Activated B cell treated with CpG ODN at 0.5 μM for 24 hours (primary cell): ENCODE results near the gene THAP3. TPM values are rescaled to one million over a fixed set of nuclear protein-coding genes. Genes with fewer than 3 reads are reported as not detected.

Source experiments
- ATAC-seq: fragments of 200-7000 bp; cut with Tn5 transposase; one replicate; pipeline ENCODE4 v1.10.0; 2021; ENCODE audit warnings: low read depth, mild to moderate bottlenecking, moderate library complexity
- CTCF ChIA-PET: fragments of 350-600 bp; sonication (Branson Sonifier 250); formaldehyde crosslinking; loops from one replicate; lab custom pipeline; 2021; ENCODE audit warnings: antibody characterized with exemption; lab: Charles Lee
- POLR2A ChIA-PET: fragments of 350-600 bp; sonication (Branson Sonifier 250); formaldehyde crosslinking; loops from one replicate; lab custom pipeline; 2021; ENCODE audit warnings: antibody characterized with exemption; lab: Charles Lee
- DNase-seq: peaks from one replicate; pipeline ENCODE4 v3.0.0; 2022
- H3K27ac Mint-ChIP-seq: one replicate; pipeline ENCODE4 v1.8.0; 2020; ENCODE audit warnings: mixed read lengths
- H3K27me3 Mint-ChIP-seq: one replicate; pipeline ENCODE4 v1.8.0; 2021; ENCODE audit warnings: mixed read lengths
- H3K36me3 Mint-ChIP-seq: one replicate; pipeline ENCODE4 v1.8.0; 2021; ENCODE audit warnings: low read depth, mixed read lengths
- H3K4me1 Mint-ChIP-seq: one replicate; pipeline ENCODE4 v1.8.0; 2021; ENCODE audit warnings: mixed read lengths
- H3K4me3 Mint-ChIP-seq: one replicate; pipeline ENCODE4 v1.8.0; 2020; ENCODE audit warnings: mild to moderate bottlenecking, mixed read lengths
- H3K9me3 Mint-ChIP-seq: one replicate; pipeline ENCODE4 v1.8.0; 2020; ENCODE audit warnings: mixed read lengths
- CTCF ChIP-seq: fragments of 200-600 bp; IDR thresholded peaks from one replicate; pipeline ENCODE4 v1.8.0; 2022; ENCODE audit warnings: antibody characterized with exemption, mild to moderate bottlenecking
- intact Hi-C: fragments of 100-400 bp; cut with micrococcal nuclease; formaldehyde crosslinking; loops from one replicate; pipeline ENCODE4 v1.15.1; 2024
- total RNA-seq: library from RNA; stranded (reverse); gene quantifications from 2 replicates; pipeline ENCODE4 v1.2.3, GENCODE V29; 2022

The THAP3 gene
- total RNA-seq, 1 donor from 2014 or later = 21.3 TPM

- ATAC-seq (peak; percentile 25), DNase-seq (no peak)
- no peak for TF ChIP-seq CTCF
Observed at GRCh38 chr1:6612641-6613360, 11.9 kb upstream of the THAP3 start.

GRCh38 chr1:6613361-6614018, 11.2 kb upstream of the THAP3 start, which contains the start of gene PHF13:
PHF13 (plus strand) TSS chr1:6613731; CDS start chr1:6614067, 336 bp downstream.
- peaks cover 15% of the 10 kb centered on the region for H3K4me1 Mint-ChIP-seq
- no peak for TF ChIP-seq CTCF
- ChIA-PET POLR2A (interaction anchor here (0.7 to 4.3 kb wide), 6 partner anchors 10 to 171 kb away, joined by 3 to 64 read pairs (median 3); partner anchors contain the start of genes KLHL21, THAP3 and ZBTB48), CTCF (no interaction called here)
- no peaks in the 10 kb centered on the region for H3K27me3 Mint-ChIP-seq
- H3K36me3 Mint-ChIP-seq = no peaks in the 10 kb centered on the region
- H3K4me3 Mint-ChIP-seq = peak within 1 kb of the TSS; percentile 90
- intact Hi-C loops = loop anchor here (1.0 to 10.0 kb wide), 9 partner anchors 10 to 1171 kb away; partner anchors contain the start of genes ACOT7, DNAJC11, NOL9 and PER3
- DNase-seq (peak; percentile 99), ATAC-seq (peak; percentile 96)
- no peaks in the 10 kb centered on the region for H3K9me3 Mint-ChIP-seq
- H3K27ac Mint-ChIP-seq = peak within 1 kb of the TSS; percentile 83

More at GRCh38 chr1:6612641-6613360, 11.9 kb upstream of the THAP3 start:
- Mint-ChIP-seq H3K4me3 (peak overlapping the region; percentile 90), H3K36me3 (no peaks in the 10 kb centered on the region), H3K4me1 (peaks cover 15% of the 10 kb centered on the region), H3K27me3 (no peaks in the 10 kb centered on the region), H3K9me3 (no peaks in the 10 kb centered on the region), H3K27ac (peak overlapping the region; percentile 83)
- CTCF ChIA-PET = interaction anchor here (0.6 kb wide), 1 partner anchor 19 kb away, joined by 3 read pairs; no protein-coding TSS in a partner anchor
- POLR2A ChIA-PET = interaction anchor here (1.8 to 4.3 kb wide), 2 partner anchors 10 to 33 kb away, joined by 16 to 64 read pairs; partner anchors contain the start of genes KLHL21 and ZBTB48
- intact Hi-C loops = loop anchor here (1.0 to 10.0 kb wide), 9 partner anchors 10 to 1172 kb away; partner anchors contain the start of genes ACOT7, DNAJC11, NOL9 and PER3

DNA sequence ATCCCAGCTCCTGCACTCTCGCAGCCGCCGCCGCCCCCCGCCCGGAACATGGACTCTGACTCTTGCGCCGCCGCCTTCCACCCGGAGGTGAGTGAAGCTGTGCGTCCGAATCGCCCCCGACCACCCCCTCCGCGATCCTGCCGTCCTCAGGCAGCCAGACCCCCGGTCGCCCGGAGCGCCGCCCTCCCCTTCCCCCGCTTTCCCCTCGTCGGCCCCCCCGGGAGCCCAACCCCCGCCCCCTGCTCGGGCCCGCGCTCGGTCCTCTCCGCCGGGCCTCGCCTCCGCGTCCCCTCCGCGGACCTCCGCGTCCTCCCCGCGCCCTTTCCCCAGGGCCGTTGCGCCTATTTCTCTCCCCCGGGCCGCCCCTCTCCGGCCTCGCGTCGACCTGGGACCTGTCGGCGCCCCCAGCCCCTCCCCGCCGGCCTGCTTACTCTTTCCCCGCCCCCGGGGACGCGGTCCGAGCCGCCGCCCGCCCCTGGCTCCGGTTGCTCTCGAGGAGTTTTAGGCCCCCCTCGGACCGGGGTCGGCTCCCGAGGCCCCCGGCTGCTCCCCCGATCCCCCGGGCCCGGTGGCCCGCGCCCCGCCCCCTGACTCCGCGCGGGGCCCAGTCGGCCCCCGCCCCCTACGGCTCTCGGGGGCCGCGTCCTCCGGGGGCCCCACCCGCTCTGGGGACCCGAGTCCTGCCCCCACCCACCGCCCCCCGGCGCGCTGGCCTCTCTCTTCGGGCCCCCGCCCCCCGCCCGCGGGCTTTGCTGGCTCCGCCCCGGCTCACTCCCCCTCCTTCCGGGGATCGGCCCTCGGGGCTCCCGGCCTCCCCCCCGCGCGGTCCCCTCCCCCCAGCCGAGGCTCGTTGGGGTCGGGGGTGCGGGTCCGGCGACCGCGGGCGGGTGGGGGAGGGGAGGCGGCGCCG, 10.4 kb upstream of the THAP3 start:
- no peaks in the 10 kb centered on the region for H3K27me3 Mint-ChIP-seq
- peak overlapping the region; percentile 18 for H3K27ac Mint-ChIP-seq
- ChIA-PET CTCF (no interaction called here), POLR2A (interaction anchor here (0.7 to 4.3 kb wide), 5 partner anchors 10 to 170 kb away, joined by 3 to 64 read pairs (median 3); partner anchors contain the start of genes KLHL21, THAP3 and ZBTB48)
- DNase-seq (peak; percentile 62), ATAC-seq (peak; percentile 3)
- H3K4me3 Mint-ChIP-seq = peak overlapping the region; percentile 85
- H3K9me3 Mint-ChIP-seq = no peaks in the 10 kb centered on the region
- intact Hi-C loops = loop anchor here (5.0 to 10.0 kb wide), 3 partner anchors 222 to 1171 kb away; partner anchors contain the start of genes ACOT7 and PER3
- TF ChIP-seq CTCF = no peak
- H3K36me3 Mint-ChIP-seq = peaks cover 3% of the 10 kb centered on the region
- peaks cover 15% of the 10 kb centered on the region for H3K4me1 Mint-ChIP-seq

DNA sequence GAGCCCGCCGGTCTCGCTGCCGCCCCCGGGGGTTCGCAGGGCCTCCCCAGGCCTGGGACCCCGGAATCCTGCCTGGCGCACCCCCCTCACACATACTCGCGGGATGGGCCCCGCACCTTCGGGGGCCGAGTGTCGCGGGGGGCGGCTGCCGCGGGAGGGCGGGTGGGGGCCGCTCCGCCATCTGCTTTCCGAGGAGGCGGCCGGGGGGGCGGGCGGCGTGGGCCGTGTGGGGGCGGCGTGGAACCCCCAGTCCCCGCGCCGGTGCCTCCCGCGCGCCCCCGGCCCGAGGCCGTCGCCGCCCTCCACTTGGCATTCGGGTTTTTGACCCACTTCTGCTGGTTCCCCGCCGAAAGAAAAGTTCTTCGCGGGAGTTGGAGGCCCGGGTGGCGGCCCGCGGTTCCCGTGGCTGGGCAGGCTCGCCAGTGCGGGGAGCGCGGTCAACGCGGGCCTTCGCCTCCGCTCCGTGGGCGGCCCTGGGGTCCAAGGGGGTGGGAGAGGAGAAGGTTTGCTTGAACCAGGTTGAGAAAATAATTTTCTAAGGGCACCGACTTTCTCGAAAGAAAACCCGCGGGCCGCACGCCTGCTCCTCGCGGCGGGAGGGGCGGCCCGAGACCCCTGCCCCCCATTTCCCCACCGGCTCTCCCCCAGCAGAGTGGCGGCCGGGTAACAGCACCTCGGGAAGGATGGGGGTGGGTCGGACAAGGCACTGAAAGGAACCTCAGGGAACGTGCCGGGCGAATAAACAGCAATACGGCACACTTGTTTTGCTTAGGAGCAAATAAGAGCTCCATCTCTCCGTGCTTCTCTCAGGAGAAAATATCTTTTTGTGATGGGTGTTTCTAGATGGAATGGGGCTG, 9.5 kb upstream of the THAP3 start:
- no peak for ATAC-seq
- DNase-seq = peak; percentile 27
- Mint-ChIP-seq H3K36me3 (peaks cover 5% of the 10 kb centered on the region), H3K27ac (peak overlapping the region; percentile 63), H3K9me3 (no peaks in the 10 kb centered on the region), H3K4me3 (peak overlapping the region; percentile 76), H3K4me1 (peaks cover 15% of the 10 kb centered on the region), H3K27me3 (no peaks in the 10 kb centered on the region)
- POLR2A ChIA-PET = interaction anchor here (0.6 to 1.7 kb wide), 5 partner anchors 8 to 35 kb away, joined by 3 to 16 read pairs (median 5); partner anchors contain the start of genes KLHL21 and ZBTB48
- intact Hi-C loops = loop anchor here (5.0 to 10.0 kb wide), 3 partner anchors 223 to 1170 kb away; partner anchors contain the start of genes ACOT7 and PER3
- no peak for TF ChIP-seq CTCF
- CTCF ChIA-PET = no interaction called here
